Glutamatergic neuron (in vitro differentiated cells): Measurements from ENCODE around the gene LBHD1. TPM values are rescaled to one million over a fixed set of nuclear protein-coding genes. Genes with fewer than 3 reads are reported as not detected.
A peak's percentile ranks its signal among the peaks of the same experiment; 100 is the strongest.

Experiments
- DNase-seq: peaks from one replicate; pipeline ENCODE4 v3.0.0; 2022
- H3K27ac Mint-ChIP-seq: one replicate; pipeline ENCODE4 v1.8.0; 2020; ENCODE audit warnings: mild to moderate bottlenecking, mixed read lengths, inconsistent platforms; ENCODE audit not compliant: unreplicated experiment
- H3K27me3 Mint-ChIP-seq: one replicate; pipeline ENCODE4 v1.8.0; 2020; ENCODE audit warnings: mild to moderate bottlenecking, moderate library complexity, mixed read lengths, inconsistent platforms; ENCODE audit not compliant: unreplicated experiment
- H3K36me3 Mint-ChIP-seq: one replicate; pipeline ENCODE4 v1.8.0; 2020; ENCODE audit warnings: mild to moderate bottlenecking, mixed read lengths, inconsistent platforms; ENCODE audit not compliant: unreplicated experiment
- H3K4me1 Mint-ChIP-seq: one replicate; pipeline ENCODE4 v1.8.0; 2020; ENCODE audit warnings: mild to moderate bottlenecking, low read depth, mixed read lengths, inconsistent platforms; ENCODE audit not compliant: unreplicated experiment
- H3K4me3 Mint-ChIP-seq: one replicate; pipeline ENCODE4 v1.8.0; 2020; ENCODE audit warnings: mild to moderate bottlenecking, mixed read lengths, inconsistent platforms; ENCODE audit not compliant: unreplicated experiment
- H3K9me3 Mint-ChIP-seq: one replicate; pipeline ENCODE4 v1.8.0; 2020; ENCODE audit warnings: mild to moderate bottlenecking, moderate library complexity, mixed read lengths, inconsistent platforms; ENCODE audit not compliant: unreplicated experiment
- long read RNA-seq: library from polyadenylated mRNA; unstranded; transcript quantifications from one replicate; pipeline ENCODE4 v2.0.0, GENCODE V29; 2020; ENCODE audit not compliant: unreplicated experiment
- total RNA-seq: library from RNA; stranded (reverse); fragmentation: NEBNext Ultra II Directional; extraction: Animal tissue kit (Norgen Biotek cat#: 25700); gene quantifications from one replicate; pipeline ENCODE4 v1.2.1, GENCODE V29; 2021; ENCODE audit not compliant: unreplicated experiment
- TF ChIP-seq, protein P1 (sequence below): fragments of 200-600 bp; sonication (generic); IDR thresholded peaks from one replicate; pipeline ENCODE4 v1.5.0; 2021; ENCODE audit not compliant: partially characterized antibody, unreplicated experiment

LBHD1 gene
- total RNA-seq, result 4.6 TPM
- long read RNA-seq, partial matches to known transcripts, result 2 of 3 reads
- long read RNA-seq, other reads (novel, unspliced or antisense), result 0 of 3 reads

DNA sequence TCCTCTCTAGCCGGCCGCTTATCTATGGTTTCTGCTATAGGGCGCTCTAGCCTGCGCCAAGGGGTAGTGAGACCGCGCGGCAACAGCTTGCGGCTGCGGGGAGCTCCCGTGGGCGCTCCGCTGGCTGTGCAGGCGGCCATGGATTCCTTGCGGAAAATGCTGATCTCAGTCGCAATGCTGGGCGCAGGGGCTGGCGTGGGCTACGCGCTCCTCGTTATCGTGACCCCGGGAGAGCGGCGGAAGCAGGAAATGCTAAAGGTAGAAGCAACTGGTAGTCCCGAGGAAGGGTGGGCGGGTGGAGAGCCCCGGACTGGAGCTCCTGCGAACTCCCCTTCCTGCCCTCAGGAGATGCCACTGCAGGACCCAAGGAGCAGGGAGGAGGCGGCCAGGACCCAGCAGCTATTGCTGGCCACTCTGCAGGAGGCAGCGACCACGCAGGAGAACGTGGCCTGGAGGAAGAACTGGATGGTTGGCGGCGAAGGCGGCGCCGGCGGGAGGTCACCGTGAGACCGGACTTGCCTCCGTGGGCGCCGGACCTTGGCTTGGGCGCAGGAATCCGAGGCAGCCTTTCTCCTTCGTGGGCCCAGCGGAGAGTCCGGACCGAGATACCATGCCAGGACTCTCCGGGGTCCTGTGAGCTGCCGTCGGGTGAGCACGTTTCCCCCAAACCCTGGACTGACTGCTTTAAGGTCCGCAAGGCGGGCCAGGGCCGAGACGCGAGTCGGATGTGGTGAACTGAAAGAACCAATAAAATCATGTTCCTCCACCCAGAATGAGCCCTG is at the start of gene LBHD1, which contains the start of gene UQCC3:
Gene LBHD1 (minus strand): TSS at position 660 of the 782 bp plus-strand sequence. CDS start 2,236 bp downstream, outside the sequence.
Gene UQCC3 (plus strand): TSS at position 66 of the 782 bp plus-strand sequence. CDS start 73 bp downstream, at position 139.
- peaks cover 6% of the 10 kb centered on the region for H3K27me3 Mint-ChIP-seq

DNA sequence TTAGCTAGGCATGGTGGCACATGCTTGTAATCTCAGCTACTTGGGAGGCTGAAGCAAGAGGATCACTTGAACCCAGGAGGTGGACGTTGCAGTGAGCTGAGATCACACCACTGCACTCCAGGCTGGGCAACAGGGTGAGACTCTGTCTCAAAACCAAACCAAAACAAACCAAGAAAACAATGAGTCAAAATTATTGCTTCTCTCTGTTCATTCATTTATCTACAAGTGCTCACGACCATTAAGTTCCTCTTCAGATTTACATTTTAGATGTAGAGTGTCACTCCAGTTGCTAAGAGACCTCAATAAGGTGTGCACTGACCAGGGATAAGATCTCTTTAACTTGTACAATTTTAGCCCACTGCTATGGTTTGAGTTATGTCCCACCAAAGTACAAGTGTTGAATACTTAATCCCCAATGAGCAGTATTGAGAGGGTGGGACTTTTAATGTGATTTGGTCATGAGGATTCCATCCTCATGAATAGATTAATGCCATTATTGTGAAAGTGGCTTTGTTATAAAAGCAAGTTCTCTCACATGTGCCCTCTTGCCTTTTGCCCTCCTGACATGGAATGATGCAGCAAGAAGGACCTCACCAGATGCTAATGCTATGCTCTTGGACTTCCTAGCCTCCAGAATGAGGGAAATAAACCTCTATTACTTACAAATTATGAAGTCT is 47.4 kb upstream of the LBHD1 start:
- no peak overlapping the region for H3K4me3 Mint-ChIP-seq
- TF ChIP-seq, protein P1, sequence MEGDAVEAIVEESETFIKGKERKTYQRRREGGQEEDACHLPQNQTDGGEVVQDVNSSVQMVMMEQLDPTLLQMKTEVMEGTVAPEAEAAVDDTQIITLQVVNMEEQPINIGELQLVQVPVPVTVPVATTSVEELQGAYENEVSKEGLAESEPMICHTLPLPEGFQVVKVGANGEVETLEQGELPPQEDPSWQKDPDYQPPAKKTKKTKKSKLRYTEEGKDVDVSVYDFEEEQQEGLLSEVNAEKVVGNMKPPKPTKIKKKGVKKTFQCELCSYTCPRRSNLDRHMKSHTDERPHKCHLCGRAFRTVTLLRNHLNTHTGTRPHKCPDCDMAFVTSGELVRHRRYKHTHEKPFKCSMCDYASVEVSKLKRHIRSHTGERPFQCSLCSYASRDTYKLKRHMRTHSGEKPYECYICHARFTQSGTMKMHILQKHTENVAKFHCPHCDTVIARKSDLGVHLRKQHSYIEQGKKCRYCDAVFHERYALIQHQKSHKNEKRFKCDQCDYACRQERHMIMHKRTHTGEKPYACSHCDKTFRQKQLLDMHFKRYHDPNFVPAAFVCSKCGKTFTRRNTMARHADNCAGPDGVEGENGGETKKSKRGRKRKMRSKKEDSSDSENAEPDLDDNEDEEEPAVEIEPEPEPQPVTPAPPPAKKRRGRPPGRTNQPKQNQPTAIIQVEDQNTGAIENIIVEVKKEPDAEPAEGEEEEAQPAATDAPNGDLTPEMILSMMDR, result no peak
- no peak for DNase-seq
- H3K9me3 Mint-ChIP-seq, result peaks cover 2% of the 10 kb centered on the region
- peaks cover 10% of the 10 kb centered on the region for H3K4me1 Mint-ChIP-seq
- peaks cover 8% of the 10 kb centered on the region for H3K36me3 Mint-ChIP-seq
- H3K27ac Mint-ChIP-seq, result peak overlapping the region; percentile 1
- H3K27me3 Mint-ChIP-seq, result no peaks in the 10 kb centered on the region

More for the DNA sequence above, at the start of gene LBHD1, which contains the start of gene UQCC3:
- peak within 1 kb of the TSS; percentile 97 for H3K4me3 Mint-ChIP-seq
- TF ChIP-seq, protein P1, result no peak
- peaks cover 11% of the 10 kb centered on the region for H3K4me1 Mint-ChIP-seq
- H3K27ac Mint-ChIP-seq, result peak within 1 kb of the TSS; percentile 99
- peak; percentile 78 for DNase-seq
- peaks cover 1% of the 10 kb centered on the region for H3K9me3 Mint-ChIP-seq
- H3K36me3 Mint-ChIP-seq, result no peaks in the 10 kb centered on the region

DNA sequence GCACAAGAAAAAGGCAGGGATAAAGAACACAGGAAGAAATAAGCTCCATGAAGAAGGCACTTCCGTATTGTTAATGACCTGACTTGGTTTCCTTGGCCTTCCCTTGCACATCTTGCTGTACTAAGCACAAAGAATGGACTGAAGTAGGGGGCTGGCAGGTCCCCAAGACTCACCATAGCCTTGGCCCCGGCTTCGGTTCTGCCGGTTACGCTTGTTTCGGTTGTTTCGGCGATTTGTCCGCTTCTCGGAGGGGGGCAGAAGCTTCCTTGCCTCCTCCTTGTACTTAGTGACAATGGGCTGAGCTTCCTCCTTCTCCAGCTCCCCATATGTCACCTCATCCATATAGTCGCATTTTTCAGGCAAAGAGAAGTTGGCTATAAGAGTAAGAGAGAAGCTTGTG is 44.7 kb upstream of the LBHD1 start:
- H3K36me3 Mint-ChIP-seq, result peaks cover 8% of the 10 kb centered on the region
- peaks cover 5% of the 10 kb centered on the region for H3K9me3 Mint-ChIP-seq
- no peak overlapping the region for H3K4me3 Mint-ChIP-seq
- H3K27me3 Mint-ChIP-seq, result peaks cover 3% of the 10 kb centered on the region
- TF ChIP-seq, protein P1, result no peak
- DNase-seq, result no peak
- no peak overlapping the region for H3K27ac Mint-ChIP-seq
- peaks cover 2% of the 10 kb centered on the region for H3K4me1 Mint-ChIP-seq

DNA sequence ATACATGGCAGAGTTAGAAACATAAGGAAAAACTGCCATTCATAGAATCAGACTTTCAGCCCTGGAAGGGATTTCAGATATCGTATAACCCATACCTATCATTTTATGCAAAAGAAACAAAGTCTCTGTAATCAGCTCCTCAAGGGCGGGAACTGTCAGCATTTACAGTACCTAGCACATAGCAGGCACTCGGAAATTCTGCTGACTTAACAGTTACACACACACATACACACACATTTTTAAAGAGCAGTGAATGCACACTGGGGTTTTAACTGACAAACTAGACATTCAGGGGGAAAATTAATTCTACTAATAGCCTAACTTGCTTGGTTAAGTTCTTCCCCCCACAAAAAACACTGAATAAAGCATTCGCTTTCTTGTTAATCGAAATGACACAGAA is 44.1 kb upstream of the LBHD1 start:
- Mint-ChIP-seq H3K27me3 (peaks cover 3% of the 10 kb centered on the region), H3K9me3 (peaks cover 5% of the 10 kb centered on the region), H3K27ac (no peak overlapping the region), H3K36me3 (peaks cover 8% of the 10 kb centered on the region), H3K4me1 (peaks cover 2% of the 10 kb centered on the region), H3K4me3 (peak overlapping the region; percentile 65)
- TF ChIP-seq, protein P1, result no peak
- DNase-seq, result no peak
